Measurements from ENCODE around the gene FAT1.

FAT1 gene

GRCh38 chr4:186689476-186689875 is 34.2 kb downstream of the FAT1 start:
- no peak for DNase-seq (ENCODE audit: low spot score)
- H3K9me3 Mint-ChIP-seq: peaks cover 17% of the 10 kb centered on the region
- H3K4me3 Mint-ChIP-seq: no peak overlapping the region
- H3K4me1 Mint-ChIP-seq (ENCODE audit: low read depth): no peaks in the 10 kb centered on the region
- H3K27ac Mint-ChIP-seq: no peak overlapping the region
- H3K27me3 Mint-ChIP-seq (ENCODE audit: low read depth): no peaks in the 10 kb centered on the region
- H3K36me3 Mint-ChIP-seq (ENCODE audit: low read depth): no peaks in the 10 kb centered on the region

- H3K4me3 Mint-ChIP-seq: no peak overlapping the region
- H3K9me3 Mint-ChIP-seq: peaks cover 11% of the 10 kb centered on the region
- no peaks in the 10 kb centered on the region for H3K36me3 Mint-ChIP-seq (ENCODE audit: low read depth)
- H3K27ac Mint-ChIP-seq: no peak overlapping the region
- H3K27me3 Mint-ChIP-seq (ENCODE audit: low read depth): no peaks in the 10 kb centered on the region
- no peak for DNase-seq (ENCODE audit: low spot score)
- no peaks in the 10 kb centered on the region for H3K4me1 Mint-ChIP-seq (ENCODE audit: low read depth)
These were observed 35.3 kb downstream of the FAT1 start for GRCh38 chr4:186688150-186688943.

GRCh38 chr4:186687265-186687664 is 36.4 kb downstream of the FAT1 start:
- Mint-ChIP-seq H3K36me3 (ENCODE audit: low read depth) (no peaks in the 10 kb centered on the region), H3K9me3 (peaks cover 5% of the 10 kb centered on the region), H3K4me1 (ENCODE audit: low read depth) (no peaks in the 10 kb centered on the region)

GRCh38 chr4:186685767-186686183 is 37.9 kb downstream of the FAT1 start:
- Mint-ChIP-seq H3K36me3 (ENCODE audit: low read depth) (no peaks in the 10 kb centered on the region), H3K27me3 (ENCODE audit: low read depth) (no peaks in the 10 kb centered on the region), H3K4me1 (ENCODE audit: low read depth) (no peaks in the 10 kb centered on the region), H3K27ac (no peak overlapping the region), H3K4me3 (no peak overlapping the region), H3K9me3 (peaks cover 5% of the 10 kb centered on the region)
- DNase-seq (ENCODE audit: low spot score): no peak

More at GRCh38 chr4:186687265-186687664, 36.4 kb downstream of the FAT1 start:
- Mint-ChIP-seq H3K4me3 (no peak overlapping the region), H3K27me3 (ENCODE audit: low read depth) (no peaks in the 10 kb centered on the region), H3K27ac (no peak overlapping the region)
- no peak for DNase-seq (ENCODE audit: low spot score)

GRCh38 chr4:186684889-186685309 is 38.8 kb downstream of the FAT1 start:
- Mint-ChIP-seq H3K36me3 (ENCODE audit: low read depth) (no peaks in the 10 kb centered on the region), H3K9me3 (peaks cover 5% of the 10 kb centered on the region), H3K27ac (no peak overlapping the region), H3K4me1 (ENCODE audit: low read depth) (no peaks in the 10 kb centered on the region), H3K27me3 (ENCODE audit: low read depth) (no peaks in the 10 kb centered on the region), H3K4me3 (no peak overlapping the region)
- no peak for DNase-seq (ENCODE audit: low spot score)

GRCh38 chr4:186684220-186684619 is 39.4 kb downstream of the FAT1 start:
- H3K27me3 Mint-ChIP-seq (ENCODE audit: low read depth): no peaks in the 10 kb centered on the region
- H3K4me3 Mint-ChIP-seq: no peak overlapping the region
- no peaks in the 10 kb centered on the region for H3K4me1 Mint-ChIP-seq (ENCODE audit: low read depth)
- no peak for DNase-seq (ENCODE audit: low spot score)
- H3K36me3 Mint-ChIP-seq (ENCODE audit: low read depth): no peaks in the 10 kb centered on the region
- no peak overlapping the region for H3K27ac Mint-ChIP-seq
- H3K9me3 Mint-ChIP-seq: no peaks in the 10 kb centered on the region

- no peaks in the 10 kb centered on the region for H3K9me3 Mint-ChIP-seq
- no peaks in the 10 kb centered on the region for H3K27me3 Mint-ChIP-seq (ENCODE audit: low read depth)
- no peaks in the 10 kb centered on the region for H3K4me1 Mint-ChIP-seq (ENCODE audit: low read depth)
- no peaks in the 10 kb centered on the region for H3K36me3 Mint-ChIP-seq (ENCODE audit: low read depth)
- H3K27ac Mint-ChIP-seq: no peak overlapping the region
- no peak overlapping the region for H3K4me3 Mint-ChIP-seq
- DNase-seq (ENCODE audit: low spot score): no peak
These were observed 43.0 kb downstream of the FAT1 start for GRCh38 chr4:186680641-186681040.

GRCh38 chr4:186676531-186677161 is 47.0 kb downstream of the FAT1 start:
- no peaks in the 10 kb centered on the region for H3K27me3 Mint-ChIP-seq (ENCODE audit: low read depth)
- no peak for DNase-seq (ENCODE audit: low spot score)
- no peaks in the 10 kb centered on the region for H3K36me3 Mint-ChIP-seq (ENCODE audit: low read depth)
- no peaks in the 10 kb centered on the region for H3K9me3 Mint-ChIP-seq
- H3K4me3 Mint-ChIP-seq: no peak overlapping the region
- H3K27ac Mint-ChIP-seq: no peak overlapping the region
- no peaks in the 10 kb centered on the region for H3K4me1 Mint-ChIP-seq (ENCODE audit: low read depth)

GRCh38 chr4:186669735-186670134 is 53.9 kb downstream of the FAT1 start:
- DNase-seq (ENCODE audit: low spot score): no peak
- Mint-ChIP-seq H3K4me3 (no peak overlapping the region), H3K4me1 (ENCODE audit: low read depth) (no peaks in the 10 kb centered on the region), H3K27ac (no peak overlapping the region), H3K27me3 (ENCODE audit: low read depth) (no peaks in the 10 kb centered on the region), H3K36me3 (ENCODE audit: low read depth) (no peaks in the 10 kb centered on the region), H3K9me3 (no peaks in the 10 kb centered on the region)

- no peak overlapping the region for H3K27ac Mint-ChIP-seq
- no peaks in the 10 kb centered on the region for H3K4me1 Mint-ChIP-seq (ENCODE audit: low read depth)
- no peak for DNase-seq (ENCODE audit: low spot score)
These were observed 54.4 kb downstream of the FAT1 start for GRCh38 chr4:186669159-186669731.

GRCh38 chr4:186666750-186667149 is 56.9 kb downstream of the FAT1 start:
- Mint-ChIP-seq H3K27ac (no peak overlapping the region), H3K27me3 (ENCODE audit: low read depth) (no peaks in the 10 kb centered on the region), H3K4me1 (ENCODE audit: low read depth) (no peaks in the 10 kb centered on the region), H3K9me3 (no peaks in the 10 kb centered on the region), H3K4me3 (no peak overlapping the region), H3K36me3 (ENCODE audit: low read depth) (no peaks in the 10 kb centered on the region)
- DNase-seq (ENCODE audit: low spot score): no peak

More at GRCh38 chr4:186669159-186669731, 54.4 kb downstream of the FAT1 start:
- Mint-ChIP-seq H3K4me3 (no peak overlapping the region), H3K27me3 (ENCODE audit: low read depth) (no peaks in the 10 kb centered on the region), H3K9me3 (no peaks in the 10 kb centered on the region), H3K36me3 (ENCODE audit: low read depth) (no peaks in the 10 kb centered on the region)

GRCh38 chr4:186666252-186666651 is 57.4 kb downstream of the FAT1 start:
- H3K27me3 Mint-ChIP-seq (ENCODE audit: low read depth): no peaks in the 10 kb centered on the region
- no peaks in the 10 kb centered on the region for H3K9me3 Mint-ChIP-seq
- no peaks in the 10 kb centered on the region for H3K4me1 Mint-ChIP-seq (ENCODE audit: low read depth)
- no peak for DNase-seq (ENCODE audit: low spot score)
- H3K36me3 Mint-ChIP-seq (ENCODE audit: low read depth): no peaks in the 10 kb centered on the region
- no peak overlapping the region for H3K4me3 Mint-ChIP-seq
- H3K27ac Mint-ChIP-seq: no peak overlapping the region

GRCh38 chr4:186660403-186660802 is 63.3 kb downstream of the FAT1 start:
- no peak for DNase-seq (ENCODE audit: low spot score)
- Mint-ChIP-seq H3K27ac (no peak overlapping the region), H3K27me3 (ENCODE audit: low read depth) (no peaks in the 10 kb centered on the region), H3K9me3 (no peaks in the 10 kb centered on the region), H3K4me1 (ENCODE audit: low read depth) (no peaks in the 10 kb centered on the region), H3K36me3 (ENCODE audit: low read depth) (no peaks in the 10 kb centered on the region), H3K4me3 (no peak overlapping the region)

- Mint-ChIP-seq H3K9me3 (no peaks in the 10 kb centered on the region), H3K4me1 (ENCODE audit: low read depth) (no peaks in the 10 kb centered on the region), H3K36me3 (ENCODE audit: low read depth) (no peaks in the 10 kb centered on the region), H3K27ac (no peak overlapping the region), H3K4me3 (no peak overlapping the region), H3K27me3 (ENCODE audit: low read depth) (no peaks in the 10 kb centered on the region)
- no peak for DNase-seq (ENCODE audit: low spot score)
These were observed 63.7 kb downstream of the FAT1 start for GRCh38 chr4:186659935-186660334.

Measured in T-helper 2 cell treated with Interferon-gamma antibody and Interleukin-4, amounts not matched to agents 5 μg/mL and 100 μg/mL, for 36 hours (primary cell).